ENCODE results near the gene SHISAL2A.

SHISAL2A gene

GRCh38 chr1:52632732-52633290, at the start of gene SHISAL2A:
Gene SHISAL2A, plus strand, starts transcription at chr1:52633168. Its CDS starts 326 bp downstream, at chr1:52633494.
- peak; percentile 33 to 41 (median 40) for DNase-seq (ENCODE audit: low read depth in 3 of 3, low spot score in 1 of 3)

DNA sequence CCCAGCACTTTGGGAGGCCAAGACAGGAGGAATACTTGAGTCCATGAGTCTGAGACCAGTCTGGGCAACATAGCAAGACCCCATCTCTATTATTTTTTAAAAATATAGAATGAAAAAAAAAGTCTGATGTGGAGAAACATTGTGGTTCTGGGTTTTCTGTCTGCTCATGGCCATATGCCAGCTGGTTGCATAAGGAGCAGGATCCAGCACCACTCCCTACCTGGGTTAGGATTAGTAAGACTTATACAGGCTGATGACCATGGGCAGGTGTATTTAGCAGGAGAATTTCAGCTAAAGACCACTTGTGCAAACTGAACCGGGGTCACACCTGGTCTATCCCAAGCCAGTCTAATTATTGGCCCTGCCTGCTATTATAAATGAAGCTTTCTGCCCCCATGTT, 47.5 kb upstream of the SHISAL2A start:
- no peak for DNase-seq (ENCODE audit: low read depth in 3 of 3, low spot score in 1 of 3)

GRCh38 chr1:52588027-52588426, 44.9 kb upstream of the SHISAL2A start:
- DNase-seq (ENCODE audit: low read depth in 3 of 3, low spot score in 1 of 3) = no peak

GRCh38 chr1:52588535-52588934, 44.4 kb upstream of the SHISAL2A start:
- DNase-seq (ENCODE audit: low read depth in 3 of 3, low spot score in 1 of 3) = no peak

DNA sequence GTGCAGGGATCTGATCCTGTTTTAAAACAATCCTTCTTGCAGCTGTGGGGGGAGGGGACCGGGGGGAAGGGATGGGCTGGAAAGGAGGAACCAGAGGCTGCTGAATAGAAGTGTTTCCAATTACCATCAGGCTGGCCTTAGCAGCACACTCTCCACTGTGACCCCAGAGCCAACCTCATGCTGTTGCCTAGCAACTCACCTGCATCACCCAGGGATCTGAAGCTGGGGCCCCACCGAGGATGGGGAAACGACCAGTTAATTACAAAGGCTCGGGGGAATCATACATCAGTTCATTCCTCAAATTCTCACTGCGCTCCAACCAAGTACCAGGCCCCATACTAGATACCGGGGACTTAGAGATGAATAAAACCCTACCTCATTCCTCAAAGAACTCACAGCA, 42.7 kb upstream of the SHISAL2A start:
- DNase-seq (ENCODE audit: low read depth in 3 of 3, low spot score in 1 of 3) = no peak

- DNase-seq (ENCODE audit: low read depth in 3 of 3, low spot score in 1 of 3) = no peak
These were observed 40.2 kb upstream of the SHISAL2A start for GRCh38 chr1:52592637-52593323.

GRCh38 chr1:52593495-52593894, 39.5 kb upstream of the SHISAL2A start:
- DNase-seq (ENCODE audit: low read depth in 3 of 3, low spot score in 1 of 3) = no peak

- no peak for DNase-seq (ENCODE audit: low read depth in 3 of 3, low spot score in 1 of 3)
These were observed 37.9 kb upstream of the SHISAL2A start for GRCh38 chr1:52595061-52595460.

GRCh38 chr1:52597912-52598311, 35.1 kb upstream of the SHISAL2A start:
- DNase-seq (ENCODE audit: low read depth in 3 of 3, low spot score in 1 of 3) = no peak

DNA sequence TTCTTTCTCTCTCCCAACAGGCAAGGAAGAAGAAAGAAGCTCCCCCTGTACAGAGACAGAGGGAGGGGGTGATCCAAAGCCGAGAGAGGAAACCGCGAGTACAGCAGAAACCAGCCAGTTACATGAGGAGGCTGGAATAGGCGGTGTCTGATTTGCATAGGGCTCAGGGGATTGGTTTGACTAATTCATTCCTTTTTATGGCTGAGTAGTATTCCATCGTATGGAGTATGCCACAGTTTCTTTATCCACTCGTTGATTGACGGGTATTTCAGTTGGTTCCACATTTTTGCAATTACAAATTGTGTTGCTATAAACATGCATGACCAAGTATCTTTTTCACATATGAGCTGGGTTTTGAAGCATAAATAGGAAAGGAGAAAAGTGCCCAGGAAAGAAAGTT, 34.2 kb upstream of the SHISAL2A start:
- DNase-seq (ENCODE audit: low read depth in 3 of 3, low spot score in 1 of 3) = no peak

GRCh38 chr1:52599236-52599635, 33.7 kb upstream of the SHISAL2A start:
- no peak for DNase-seq (ENCODE audit: low read depth in 3 of 3, low spot score in 1 of 3)

- DNase-seq (ENCODE audit: low read depth in 3 of 3, low spot score in 1 of 3) = no peak
These were observed 32.3 kb upstream of the SHISAL2A start for GRCh38 chr1:52600533-52601179.

DNA sequence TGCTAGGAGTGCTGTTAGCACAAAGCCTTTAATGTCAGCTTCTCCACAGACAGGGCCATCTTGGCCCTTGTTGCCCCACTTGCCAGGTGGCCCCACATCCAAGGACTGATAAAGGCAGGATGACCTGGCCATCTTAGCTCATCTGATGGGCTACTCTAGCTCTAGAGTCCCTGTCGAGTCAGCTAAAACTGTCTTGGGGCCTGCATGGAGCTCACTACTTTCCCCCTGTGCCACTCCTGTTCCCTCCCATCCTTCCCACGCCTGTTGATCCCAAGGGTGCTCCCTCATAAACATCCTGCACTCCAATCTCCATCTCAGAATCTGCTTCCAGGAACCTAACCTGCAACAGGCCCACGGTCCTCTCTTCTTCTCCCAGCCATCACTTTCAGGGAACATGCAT, 31.4 kb upstream of the SHISAL2A start:
- no peak for DNase-seq (ENCODE audit: low read depth in 3 of 3, low spot score in 1 of 3)

DNA sequence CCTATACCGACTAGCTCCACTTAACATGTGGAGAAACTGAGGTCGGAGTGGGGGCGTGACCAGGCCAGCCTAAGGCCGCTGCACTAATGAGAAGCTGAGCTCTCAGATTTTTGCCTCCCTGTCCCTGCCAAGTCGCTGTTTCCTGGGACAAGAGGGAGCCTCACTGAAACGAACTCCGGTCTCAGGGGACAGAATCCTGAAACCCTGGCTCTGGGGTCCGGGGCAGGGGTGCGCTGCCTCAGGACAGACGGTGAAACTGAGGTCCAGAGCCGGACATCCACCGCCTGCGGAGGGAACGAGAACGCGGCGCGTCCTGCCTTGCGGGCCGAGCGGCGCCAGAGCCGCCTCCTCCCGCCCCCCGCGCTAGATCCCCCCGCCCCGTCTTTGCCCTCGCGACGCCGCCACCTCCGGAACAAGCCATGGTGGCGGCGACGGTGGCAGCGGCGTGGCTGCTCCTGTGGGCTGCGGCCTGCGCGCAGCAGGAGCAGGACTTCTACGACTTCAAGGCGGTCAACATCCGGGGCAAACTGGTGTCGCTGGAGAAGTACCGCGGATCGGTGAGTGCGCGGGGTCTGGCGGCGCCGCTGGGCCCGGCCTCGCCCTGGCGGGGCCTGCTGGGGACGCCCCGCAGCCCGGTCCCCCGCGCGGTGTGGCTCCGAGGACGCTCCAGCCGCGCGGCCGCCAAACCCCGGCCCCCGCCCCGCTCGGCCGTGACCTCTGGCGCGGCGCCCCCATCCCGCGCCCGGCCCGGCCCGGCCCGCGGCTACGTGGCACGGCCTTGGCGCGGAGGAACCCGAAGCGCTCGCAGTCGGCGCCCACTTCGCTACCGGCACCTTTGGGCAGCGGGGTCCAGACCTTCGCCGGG, 30.7 kb upstream of the SHISAL2A start, which contains the start of gene GPX7:
GPX7 (plus strand) TSS at position 381 of the 865 bp plus-strand sequence; CDS start at position 420, 39 bp downstream.
- DNase-seq (ENCODE audit: low read depth in 3 of 3, low spot score in 1 of 3) = peak; percentile 7 to 35 (median 30)

DNA sequence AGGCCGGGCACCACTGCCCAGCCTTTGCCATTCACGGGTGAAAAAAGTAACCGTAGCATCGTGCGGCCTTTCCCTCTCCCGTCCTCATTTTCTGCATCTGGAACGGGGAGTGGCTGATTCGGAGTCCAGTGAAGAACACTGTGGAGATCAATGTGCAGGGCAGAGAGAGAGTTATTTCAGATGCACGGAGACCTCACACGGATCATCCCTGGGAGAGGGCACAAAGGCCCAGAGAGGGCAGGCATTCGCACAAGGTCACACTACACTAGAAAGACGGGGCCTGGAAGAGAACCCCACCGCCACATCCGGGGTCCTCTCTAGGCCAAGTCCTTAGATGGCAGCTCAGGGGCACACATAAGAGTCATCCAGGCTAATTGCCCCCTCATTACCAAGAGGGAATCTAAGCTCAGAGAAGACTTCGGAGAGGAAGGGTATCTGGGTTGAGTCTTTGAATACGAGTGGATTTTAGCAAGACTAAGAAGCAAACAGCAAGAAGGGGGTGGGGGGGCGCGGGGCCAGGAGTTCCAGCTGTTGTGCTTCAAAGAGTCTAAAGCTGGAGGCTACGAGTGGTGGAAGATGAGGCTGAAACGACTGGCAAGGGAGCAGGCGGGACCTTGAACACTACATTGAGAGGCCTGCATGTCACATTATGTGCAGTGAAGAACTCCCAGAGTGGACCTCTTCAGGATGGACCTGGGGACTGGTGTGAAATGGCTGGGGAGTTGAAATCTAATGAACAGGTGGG, 29.9 kb upstream of the SHISAL2A start:
- DNase-seq (ENCODE audit: low read depth in 3 of 3, low spot score in 1 of 3) = peak in 1 of 3 donors; percentile 7

DNA sequence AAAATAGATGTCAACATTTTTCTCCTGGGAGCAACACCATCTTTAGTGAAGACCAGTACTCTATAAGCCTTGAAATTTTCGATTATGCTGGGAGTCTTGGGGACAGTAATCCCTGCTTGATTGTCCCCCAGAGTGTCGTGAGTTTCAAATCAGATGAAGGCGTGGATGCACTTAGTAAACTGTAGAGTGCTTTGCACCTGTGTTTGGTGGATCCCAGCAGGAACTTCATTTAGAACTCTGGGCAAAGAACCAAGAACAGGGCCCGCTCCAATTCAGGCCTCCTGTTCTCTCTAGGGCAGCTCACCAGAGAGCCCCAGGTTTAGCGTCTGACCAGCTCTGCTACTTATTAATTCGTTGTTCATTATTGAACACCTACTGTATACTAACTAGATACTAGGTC, 29.3 kb upstream of the SHISAL2A start:
- DNase-seq (ENCODE audit: low read depth in 3 of 3, low spot score in 1 of 3) = no peak

DNA sequence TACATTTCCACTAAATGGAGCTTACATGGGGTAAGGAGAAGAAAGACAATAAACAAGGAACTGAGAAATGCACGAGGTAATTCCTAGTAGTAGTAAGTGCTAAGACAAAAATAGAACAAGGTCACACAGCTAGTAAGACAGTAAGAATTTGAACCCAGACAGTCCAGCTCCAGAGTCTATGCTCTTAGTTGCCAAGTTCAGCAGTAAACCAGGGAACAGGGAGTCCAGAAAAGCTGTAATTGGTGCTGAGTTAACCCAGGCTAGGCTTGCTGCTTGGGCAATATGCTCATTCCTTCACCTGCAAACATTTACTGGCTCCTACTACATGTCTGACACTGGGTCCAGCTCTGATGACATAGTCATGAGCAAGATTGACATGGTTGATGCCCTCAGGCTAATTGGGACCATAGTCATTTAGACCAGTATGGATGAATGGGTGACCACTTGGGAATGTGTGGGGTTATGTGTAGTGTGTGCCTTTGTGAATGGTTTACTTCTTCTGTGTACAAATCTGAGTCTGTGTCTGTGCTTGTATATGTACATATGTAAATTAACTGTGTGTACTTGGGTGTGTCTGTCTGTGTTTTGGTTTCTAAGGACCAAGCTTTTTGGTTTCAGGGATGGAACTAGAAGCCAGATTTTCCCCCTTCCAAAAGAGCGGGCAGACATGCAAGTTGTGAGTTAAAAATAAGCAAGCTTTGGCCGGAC, 28.8 kb upstream of the SHISAL2A start:
- DNase-seq (ENCODE audit: low read depth in 3 of 3, low spot score in 1 of 3) = no peak

DNA sequence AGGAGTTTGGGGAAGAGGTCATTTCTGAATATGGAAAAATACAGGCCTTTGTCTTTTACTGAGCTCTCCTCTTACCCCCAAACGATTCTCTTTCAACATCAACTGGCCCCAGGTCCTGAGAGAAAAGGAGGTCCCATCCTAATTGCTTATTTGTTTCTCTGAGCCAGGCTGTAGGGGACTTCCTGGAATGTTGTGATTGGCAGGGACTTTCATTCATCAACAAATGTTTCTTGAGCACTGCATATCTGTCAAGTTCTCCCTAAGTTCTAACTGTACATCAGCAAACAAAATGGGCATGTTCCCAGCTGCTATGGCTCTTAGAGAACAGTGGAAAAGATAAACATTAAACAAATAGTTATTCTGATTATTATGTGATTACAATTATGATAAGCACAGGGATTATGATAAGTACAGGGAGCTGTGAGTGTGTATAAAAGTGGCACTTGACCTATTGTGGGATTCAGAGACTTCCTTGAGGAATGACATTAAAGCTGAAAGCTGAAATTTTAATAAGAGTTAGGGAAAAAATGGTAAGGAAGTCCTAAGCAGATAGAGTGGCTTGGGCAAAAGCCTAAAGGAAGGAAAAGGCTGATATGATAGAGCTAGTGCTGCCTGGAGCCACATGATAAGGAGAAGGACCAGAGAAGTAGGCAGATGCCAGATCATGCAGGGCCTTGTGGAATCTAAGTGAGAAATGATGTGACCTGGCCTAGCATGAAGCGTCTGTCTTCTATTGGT, 19.2 kb upstream of the SHISAL2A start:
- no peak for DNase-seq (ENCODE audit: low read depth in 3 of 3, low spot score in 1 of 3)

DNA sequence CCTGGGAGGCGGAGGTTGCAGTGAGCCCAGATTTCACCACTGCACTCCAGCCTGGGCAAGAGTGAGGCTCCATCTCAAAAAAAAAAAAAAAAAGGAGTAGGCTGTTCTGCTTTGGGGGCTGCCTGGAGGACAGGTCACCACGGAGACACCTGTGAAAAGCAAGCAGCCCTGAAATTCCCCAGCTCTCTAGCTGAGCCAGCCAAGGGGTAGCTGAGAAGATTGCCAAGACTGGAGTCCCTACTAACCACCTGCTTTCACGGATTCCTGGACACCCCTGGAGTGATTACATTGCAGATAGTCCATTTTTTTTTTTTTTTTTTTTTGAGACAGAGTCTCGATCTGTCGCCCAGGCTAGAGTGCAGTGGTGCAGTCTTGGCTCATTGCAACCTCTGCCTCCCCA, 18.3 kb upstream of the SHISAL2A start:
- no peak for DNase-seq (ENCODE audit: low read depth in 3 of 3, low spot score in 1 of 3)

All from stimulated activated CD4-positive, alpha-beta T cell treated with anti-CD3 and anti-CD28 coated beads, TNF-alpha, amount 100 ng/mL, for 1 hour (primary cell).